GM12874 (cell line): ENCODE results near the gene CHST1.

Source experiments
- CTCF ChIP-seq: IDR thresholded peaks from 2 replicates; pipeline ENCODE4 v1.5.1; 2011; ENCODE audit warnings: low read depth, mild to moderate bottlenecking, control low read depth, low read length, moderate library complexity; ENCODE audit not compliant: insufficient read depth

CHST1 gene

DNA sequence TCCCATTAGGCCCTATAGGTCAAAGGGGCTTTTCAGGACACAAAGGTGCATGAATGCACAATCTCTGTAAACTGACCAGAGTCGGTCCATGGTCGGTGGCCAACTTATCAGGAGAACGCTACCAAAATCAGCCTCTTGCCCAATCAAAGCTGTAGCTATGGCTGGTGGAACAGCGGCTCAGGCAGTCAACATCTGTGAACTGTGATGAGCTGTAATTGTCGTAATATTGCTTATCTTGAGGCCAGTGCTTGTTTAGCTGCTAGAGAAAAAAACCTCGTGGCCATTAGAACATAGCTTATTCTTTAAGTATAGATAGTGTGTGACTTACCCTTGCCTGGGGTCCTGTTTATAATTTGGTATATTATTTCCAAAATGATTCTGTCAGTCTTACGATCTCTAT is 14.4 kb upstream of the CHST1 start:
- TF ChIP-seq CTCF, result no peak

DNA sequence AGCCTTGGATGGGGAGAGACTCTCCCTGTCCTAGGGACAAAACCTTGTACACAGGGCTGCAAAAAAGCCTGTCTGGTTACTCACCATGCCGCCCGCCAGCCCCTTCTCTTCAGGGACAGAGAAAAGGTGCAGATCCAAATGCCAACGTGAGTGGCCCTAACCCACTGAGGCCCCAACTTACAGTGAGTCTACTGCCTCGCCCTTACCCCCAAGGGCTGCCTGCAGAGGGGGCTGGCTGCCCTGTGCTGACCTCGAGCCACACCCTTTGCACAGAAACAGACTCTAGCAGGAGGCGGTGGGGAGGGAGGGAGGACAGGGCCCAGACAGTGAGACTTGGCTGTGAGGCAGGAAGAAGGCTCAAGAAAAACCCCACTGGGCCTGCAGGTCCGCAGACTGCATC is 13.6 kb upstream of the CHST1 start:
- no peak for TF ChIP-seq CTCF

DNA sequence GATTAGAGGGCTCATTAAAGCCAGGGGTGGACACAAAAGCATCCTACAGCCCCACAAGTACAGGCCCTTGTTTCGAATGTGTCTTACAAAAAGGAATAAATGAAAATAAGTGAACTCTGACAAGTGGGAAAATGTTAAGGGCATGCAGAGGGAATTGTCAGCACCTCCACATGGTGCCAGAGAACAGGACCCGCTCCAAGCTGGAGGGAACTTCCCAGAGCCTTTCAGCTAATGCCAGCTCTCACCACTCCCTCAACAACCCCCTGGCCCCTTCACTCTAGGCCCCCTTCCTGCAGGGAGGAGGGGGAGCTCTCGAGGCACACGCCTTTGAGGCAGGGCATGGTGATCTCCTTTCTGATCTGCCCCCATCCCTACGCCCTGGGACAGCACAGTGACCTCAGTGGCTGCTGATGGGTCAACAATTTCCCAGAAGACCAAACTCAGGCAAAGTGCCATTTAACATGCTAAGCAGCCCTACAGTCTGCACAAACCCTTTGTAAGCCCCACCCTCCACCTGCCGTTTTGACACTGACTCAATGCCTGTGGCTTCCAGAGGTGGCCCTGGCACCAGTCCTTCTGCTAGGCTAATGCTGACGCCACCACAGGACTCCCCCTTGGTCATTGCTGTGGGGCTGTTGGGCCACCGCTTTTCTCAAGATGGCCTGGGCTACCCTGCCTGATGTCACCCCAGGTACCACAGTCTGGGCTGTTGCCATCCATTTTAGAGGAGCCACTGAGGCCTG is 12.5 kb upstream of the CHST1 start:
- no peak for TF ChIP-seq CTCF

- TF ChIP-seq CTCF, result no peak
Observed at GRCh38 chr11:45676522-45677095, 11.2 kb upstream of the CHST1 start.

DNA sequence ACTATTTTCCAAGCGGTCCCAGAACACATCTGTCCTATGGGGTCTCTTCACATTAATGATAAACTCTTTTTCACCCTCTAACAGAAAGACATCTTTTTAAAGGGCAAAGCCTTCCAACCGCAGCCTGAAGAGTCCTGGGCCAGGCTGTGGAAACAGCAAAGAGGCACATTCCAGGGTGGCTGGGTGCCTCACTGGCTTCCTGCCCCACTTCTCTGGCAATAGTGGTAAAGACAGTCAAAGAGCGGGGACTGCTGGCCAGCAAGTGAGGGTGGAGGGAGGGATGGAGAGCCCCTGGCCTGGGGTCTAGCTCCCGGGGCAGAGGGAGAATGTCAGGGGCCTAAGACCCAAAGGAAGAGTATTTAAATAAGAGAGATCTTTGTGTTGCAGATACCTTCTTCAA is 10.2 kb upstream of the CHST1 start:
- no peak for TF ChIP-seq CTCF

DNA sequence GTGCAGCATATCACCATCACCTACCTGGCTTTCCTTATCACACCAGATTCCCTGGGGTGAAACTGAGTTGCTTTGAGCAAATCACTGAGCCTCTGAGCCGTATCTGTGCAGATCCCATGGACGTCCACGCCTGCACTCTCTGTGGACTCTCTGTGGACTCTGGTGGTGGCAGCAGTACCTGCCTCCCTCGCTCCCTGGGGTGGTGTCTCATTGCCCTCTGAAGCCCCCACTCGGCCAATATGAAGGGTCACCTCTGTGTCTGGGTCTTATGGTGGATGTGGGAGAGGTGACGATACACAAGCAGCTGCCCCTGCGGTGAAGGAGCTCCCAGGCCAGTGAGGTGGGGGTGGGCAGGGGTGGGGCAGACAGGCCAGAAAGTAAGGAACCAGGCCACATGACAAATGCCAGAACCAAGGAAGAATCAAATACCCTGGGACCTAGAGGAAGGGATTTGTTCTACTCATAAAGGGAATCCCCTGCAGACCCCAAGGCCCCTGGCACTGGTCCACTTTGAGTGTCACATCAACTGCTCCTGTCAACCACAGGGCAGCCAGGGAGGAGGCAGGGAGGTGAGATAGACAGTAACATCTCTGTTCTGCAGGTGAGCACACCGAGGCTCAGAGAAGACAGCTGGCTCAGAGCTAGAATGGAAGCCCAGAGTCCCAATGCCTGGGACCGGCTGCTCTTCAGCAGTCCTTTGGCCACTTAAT is 9.2 kb upstream of the CHST1 start:
- no peak for TF ChIP-seq CTCF

GRCh38 chr11:45673441-45673840 is 8.0 kb upstream of the CHST1 start:
- no peak for TF ChIP-seq CTCF
